Measurements from ENCODE around the gene ANKRD37. TPM values are rescaled to one million over a fixed set of nuclear protein-coding genes. Genes with fewer than 3 reads are reported as not detected.
"Not testable (repeated sequence)": the region's sequence is repeated elsewhere in the genome, so short reads cannot be mapped to it uniquely, and the experiment has no call there.

The ANKRD37 gene
- total RNA-seq, 2 donors from 2014 or later = 10.1 to 22.4 TPM

- Histone ChIP-seq H3K27me3 (no peaks in the 10 kb centered on the region), H3K4me1 (peaks cover 12% of the 10 kb centered on the region), H3K36me3 (replicated peaks in 1 of 2; ENCODE audit: insufficient read depth in 1 of 2, low read depth in 2 of 2) (peaks cover 0 to 2% of the 10 kb centered on the region in 2 donors), H3K4me3 (no peak overlapping the region), H3K9me3 (no peaks in the 10 kb centered on the region), H3K27ac (no peak overlapping the region)
- ATAC-seq (no peak), DNase-seq (no peak)
- TF ChIP-seq CTCF (IDR thresholded peaks at IDR 0.05) = no peak
- no peak for TF ChIP-seq POLR2A (IDR thresholded peaks at IDR 0.05)
- WGBS, 2 donors = 94 to 97% methylated on average over 8 of the region's 8 CpGs
- intact Hi-C loops (cut with DNase I) = no loop called here
These were observed 36.7 kb upstream of the ANKRD37 start for GRCh38 chr4:185359767-185360446.

- no peak overlapping the region for H3K4me3 ChIP-seq
- 49 to 54% methylated on average over 3 of the region's 3 CpGs for WGBS, 2 donors
- H3K9me3 ChIP-seq = no peaks in the 10 kb centered on the region
- peaks cover 12% of the 10 kb centered on the region for H3K4me1 ChIP-seq
- no peaks in the 10 kb centered on the region for H3K27me3 ChIP-seq
- intact Hi-C loops (cut with DNase I) = no loop called here
- H3K27ac ChIP-seq = no peak overlapping the region
- peaks cover 0 to 2% of the 10 kb centered on the region in 2 donors for H3K36me3 ChIP-seq (replicated peaks in 1 of 2; ENCODE audit: insufficient read depth in 1 of 2, low read depth in 2 of 2)
- TF ChIP-seq POLR2A (IDR thresholded peaks at IDR 0.05) = no peak
- TF ChIP-seq CTCF (IDR thresholded peaks at IDR 0.05) = no peak
- no peak for ATAC-seq
- DNase-seq = no peak
These were observed 34.8 kb upstream of the ANKRD37 start for GRCh38 chr4:185361872-185362271.

GRCh38 chr4:185362570-185362969 lies 34.1 kb upstream of the ANKRD37 start:
- H3K27me3 ChIP-seq; ATAC-seq; H3K4me3 ChIP-seq; H3K36me3 ChIP-seq (replicated peaks in 1 of 2; ENCODE audit: insufficient read depth in 1 of 2, low read depth in 2 of 2); DNase-seq; H3K9me3 ChIP-seq; H3K27ac ChIP-seq; intact Hi-C loops (cut with DNase I): not testable (repeated sequence)
- H3K4me1 ChIP-seq = peaks cover 12% of the 10 kb centered on the region
- WGBS, 2 donors = 87 to 95% methylated on average over 6 of the region's 6 CpGs

- ATAC-seq = no peak
- no peak for DNase-seq
- intact Hi-C loops (cut with DNase I) = no loop called here
- WGBS, 2 donors = 33 to 43% methylated on average over 3 of the region's 3 CpGs
- H3K27me3 ChIP-seq = no peaks in the 10 kb centered on the region
- H3K36me3 ChIP-seq (replicated peaks in 1 of 2; ENCODE audit: insufficient read depth in 1 of 2, low read depth in 2 of 2) = peaks cover 0 to 2% of the 10 kb centered on the region in 2 donors
- no peak overlapping the region for H3K27ac ChIP-seq
- peaks cover 12% of the 10 kb centered on the region for H3K4me1 ChIP-seq
- TF ChIP-seq CTCF (IDR thresholded peaks at IDR 0.05) (no peak), POLR2A (IDR thresholded peaks at IDR 0.05) (no peak)
- H3K9me3 ChIP-seq = no peaks in the 10 kb centered on the region
- H3K4me3 ChIP-seq = no peak overlapping the region
These were observed 33.4 kb upstream of the ANKRD37 start for GRCh38 chr4:185363251-185363650.

GRCh38 chr4:185364886-185365285 lies 31.8 kb upstream of the ANKRD37 start:
- no peak for DNase-seq
- Histone ChIP-seq H3K36me3 (replicated peaks in 1 of 2; ENCODE audit: insufficient read depth in 1 of 2, low read depth in 2 of 2) (peaks cover 0 to 2% of the 10 kb centered on the region in 2 donors), H3K27ac (no peak overlapping the region), H3K4me3 (no peak overlapping the region), H3K4me1 (peaks cover 12% of the 10 kb centered on the region), H3K9me3 (no peaks in the 10 kb centered on the region), H3K27me3 (no peaks in the 10 kb centered on the region)
- 63 to 65% methylated on average over 5 of the region's 5 CpGs for WGBS, 2 donors
- TF ChIP-seq POLR2A (IDR thresholded peaks at IDR 0.05) = no peak
- TF ChIP-seq CTCF (IDR thresholded peaks at IDR 0.05) = no peak
- intact Hi-C loops (cut with DNase I) = no loop called here
- ATAC-seq = no peak

Measured in body of pancreas (tissue), 4 donors.